ENCODE results near the gene ZNF177.

- TF ChIP-seq CTCF (IDR thresholded peaks at IDR 0.05) (no peak), POLR2A (IDR thresholded peaks at IDR 0.05) (no peak)
Observed at GRCh38 chr19:9321338-9321737, 41.5 kb upstream of the ZNF177 start.

Data from lower leg skin (tissue), 3 donors.